ENCODE results near the gene EEF1A1. TPM values are rescaled to one million over a fixed set of nuclear protein-coding genes. Genes with fewer than 3 reads are reported as not detected.
A peak's percentile ranks its signal among the peaks of the same experiment; 100 is the strongest.
"Not testable (repeated sequence)": the region's sequence is repeated elsewhere in the genome, so short reads cannot be mapped to it uniquely, and the experiment has no call there.

The EEF1A1 gene
- total RNA-seq (over 10,000 TPM; 15,703 to 19,058 (median 16,968) TPM), polyA plus RNA-seq (over 10,000 TPM; 15,578 to 19,769 TPM)
- long read RNA-seq, donor 1, full-length matches to known transcripts = 55,227 of 57,150 reads
- long read RNA-seq, donor 1, partial matches to known transcripts = 1,387 of 57,150 reads
- long read RNA-seq, donor 1, other reads (novel, unspliced or antisense) = 536 of 57,150 reads
- long read RNA-seq, donor 2, full-length matches to known transcripts = 2,584 of 4,011 reads
- long read RNA-seq, donor 2, partial matches to known transcripts = 1,228 of 4,011 reads
- long read RNA-seq, donor 2, other reads (novel, unspliced or antisense) = 199 of 4,011 reads
- long read RNA-seq, donor 3, full-length matches to known transcripts = 5,467 of 6,572 reads
- long read RNA-seq, donor 3, partial matches to known transcripts = 1,067 of 6,572 reads
- long read RNA-seq, donor 3, other reads (novel, unspliced or antisense) = 38 of 6,572 reads

- peak within 1 kb of the TSS; percentile 99 for H3K27ac ChIP-seq
- intact Hi-C loops (cut with DNase I) = loop anchor here in 3 of 4 donors (1.0 to 5.0 kb wide), 3 partner anchors 61 to 132 kb away; partner anchors contain the start of gene SLC17A5 (in 2 of the 3)
- peak; percentile 99 for DNase-seq
- peak within 1 kb of the TSS; percentile 76 for H3K4me3 ChIP-seq
- H3K36me3 ChIP-seq = no peaks in the 10 kb centered on the region
- H3K9me3 ChIP-seq = no peaks in the 10 kb centered on the region
- TF ChIP-seq, protein P1, sequence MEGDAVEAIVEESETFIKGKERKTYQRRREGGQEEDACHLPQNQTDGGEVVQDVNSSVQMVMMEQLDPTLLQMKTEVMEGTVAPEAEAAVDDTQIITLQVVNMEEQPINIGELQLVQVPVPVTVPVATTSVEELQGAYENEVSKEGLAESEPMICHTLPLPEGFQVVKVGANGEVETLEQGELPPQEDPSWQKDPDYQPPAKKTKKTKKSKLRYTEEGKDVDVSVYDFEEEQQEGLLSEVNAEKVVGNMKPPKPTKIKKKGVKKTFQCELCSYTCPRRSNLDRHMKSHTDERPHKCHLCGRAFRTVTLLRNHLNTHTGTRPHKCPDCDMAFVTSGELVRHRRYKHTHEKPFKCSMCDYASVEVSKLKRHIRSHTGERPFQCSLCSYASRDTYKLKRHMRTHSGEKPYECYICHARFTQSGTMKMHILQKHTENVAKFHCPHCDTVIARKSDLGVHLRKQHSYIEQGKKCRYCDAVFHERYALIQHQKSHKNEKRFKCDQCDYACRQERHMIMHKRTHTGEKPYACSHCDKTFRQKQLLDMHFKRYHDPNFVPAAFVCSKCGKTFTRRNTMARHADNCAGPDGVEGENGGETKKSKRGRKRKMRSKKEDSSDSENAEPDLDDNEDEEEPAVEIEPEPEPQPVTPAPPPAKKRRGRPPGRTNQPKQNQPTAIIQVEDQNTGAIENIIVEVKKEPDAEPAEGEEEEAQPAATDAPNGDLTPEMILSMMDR (IDR thresholded peaks at IDR 0.05) = peak in 1 of 3 donors; percentile 15
- no peak for TF ChIP-seq EP300 (IDR thresholded peaks at IDR 0.05)
- peak; percentile 99 for TF ChIP-seq POLR2A (IDR thresholded peaks at IDR 0.05)
- peaks cover 3% of the 10 kb centered on the region for H3K4me1 ChIP-seq (ENCODE audit: insufficient read depth)
- 0 to 1% (median 0%) methylated on average over 47 to 53 of the region's 53 CpGs for WGBS, 3 donors
- no peaks in the 10 kb centered on the region for H3K27me3 ChIP-seq
These were observed at the start of gene EEF1A1 for GRCh38 chr6:73520688-73521350. TSS of gene EEF1A1 (minus strand) at chr6:73521032. CDS start at chr6:73520026, 1,006 bp downstream.

GRCh38 chr6:73569121-73569520 lies 48.3 kb upstream of the EEF1A1 start:
- H3K9me3 ChIP-seq = no peaks in the 10 kb centered on the region
- no peaks in the 10 kb centered on the region for H3K27me3 ChIP-seq
- no peaks in the 10 kb centered on the region for H3K36me3 ChIP-seq
- H3K27ac ChIP-seq = no peak overlapping the region
- H3K4me3 ChIP-seq = no peak overlapping the region
- DNase-seq = no peak
- intact Hi-C loops (cut with DNase I) = no loop called here
- WGBS, 3 donors = 79 to 81% (median 81%) methylated on average over 5 of the region's 5 CpGs
- no peaks in the 10 kb centered on the region for H3K4me1 ChIP-seq (ENCODE audit: insufficient read depth)
- TF ChIP-seq, protein P1 (IDR thresholded peaks at IDR 0.05) = no peak
- TF ChIP-seq POLR2A (IDR thresholded peaks at IDR 0.05) = no peak
- no peak for TF ChIP-seq EP300 (IDR thresholded peaks at IDR 0.05)

DNA sequence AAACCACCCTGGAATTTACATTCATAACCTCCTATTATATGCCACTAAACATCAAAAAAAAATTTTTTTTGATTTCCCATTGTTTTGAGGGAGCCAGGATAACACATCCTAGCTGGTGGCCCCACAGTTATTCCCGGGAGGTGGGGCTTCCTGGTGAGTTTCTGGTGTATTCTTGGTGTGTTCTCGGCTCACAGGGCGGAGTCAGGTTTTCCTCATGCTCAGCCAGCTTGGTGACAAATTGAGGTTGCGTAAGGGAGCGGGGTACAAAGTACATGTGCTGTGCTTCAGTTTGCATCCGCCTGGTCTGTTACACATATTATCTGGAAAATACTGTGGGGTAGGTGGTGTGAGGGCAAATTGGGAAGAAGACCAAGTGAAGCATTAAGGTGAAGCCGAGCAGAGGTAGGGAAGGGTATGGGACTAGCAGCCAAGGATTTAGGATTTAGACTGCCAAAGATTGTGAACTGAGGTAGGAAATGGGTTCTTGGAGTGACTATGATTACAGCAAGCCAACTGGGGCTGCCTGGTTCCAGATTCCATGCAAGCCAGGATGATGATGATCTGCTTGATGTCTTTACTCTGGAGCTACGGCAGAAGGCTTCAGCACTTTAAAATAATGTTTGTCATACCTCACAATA lies 46.2 kb upstream of the EEF1A1 start:
- no peak overlapping the region for H3K27ac ChIP-seq
- H3K27me3 ChIP-seq = no peaks in the 10 kb centered on the region
- H3K4me1 ChIP-seq (ENCODE audit: insufficient read depth) = no peaks in the 10 kb centered on the region
- intact Hi-C loops (cut with DNase I) = no loop called here
- TF ChIP-seq, protein P1 (IDR thresholded peaks at IDR 0.05) = no peak
- no peak for TF ChIP-seq POLR2A (IDR thresholded peaks at IDR 0.05)
- TF ChIP-seq EP300 (IDR thresholded peaks at IDR 0.05) = no peak
- DNase-seq = peak in 1 of 5 donors; percentile 31
- WGBS, 3 donors = 81 to 87% (median 81%) methylated on average over 8 of the region's 8 CpGs
- H3K9me3 ChIP-seq = no peaks in the 10 kb centered on the region
- no peaks in the 10 kb centered on the region for H3K36me3 ChIP-seq
- H3K4me3 ChIP-seq = no peak overlapping the region

- H3K4me1 ChIP-seq (ENCODE audit: insufficient read depth); H3K36me3 ChIP-seq; H3K9me3 ChIP-seq; H3K4me3 ChIP-seq; DNase-seq; intact Hi-C loops (cut with DNase I); H3K27ac ChIP-seq; H3K27me3 ChIP-seq: not testable (repeated sequence)
- WGBS, 3 donors = 76 to 95% (median 92%) methylated on average over 2 of the region's 2 CpGs
These were observed 45.6 kb upstream of the EEF1A1 start for GRCh38 chr6:73566486-73566871.

Data from ovary (tissue), 10 donors.